ENCODE results near the gene NLRP10. TPM values are rescaled to one million over a fixed set of nuclear protein-coding genes. Genes with fewer than 3 reads are reported as not detected.
"Not testable (repeated sequence)": the region's sequence is repeated elsewhere in the genome, so short reads cannot be mapped to it uniquely, and the experiment has no call there.

NLRP10 gene, protein sequence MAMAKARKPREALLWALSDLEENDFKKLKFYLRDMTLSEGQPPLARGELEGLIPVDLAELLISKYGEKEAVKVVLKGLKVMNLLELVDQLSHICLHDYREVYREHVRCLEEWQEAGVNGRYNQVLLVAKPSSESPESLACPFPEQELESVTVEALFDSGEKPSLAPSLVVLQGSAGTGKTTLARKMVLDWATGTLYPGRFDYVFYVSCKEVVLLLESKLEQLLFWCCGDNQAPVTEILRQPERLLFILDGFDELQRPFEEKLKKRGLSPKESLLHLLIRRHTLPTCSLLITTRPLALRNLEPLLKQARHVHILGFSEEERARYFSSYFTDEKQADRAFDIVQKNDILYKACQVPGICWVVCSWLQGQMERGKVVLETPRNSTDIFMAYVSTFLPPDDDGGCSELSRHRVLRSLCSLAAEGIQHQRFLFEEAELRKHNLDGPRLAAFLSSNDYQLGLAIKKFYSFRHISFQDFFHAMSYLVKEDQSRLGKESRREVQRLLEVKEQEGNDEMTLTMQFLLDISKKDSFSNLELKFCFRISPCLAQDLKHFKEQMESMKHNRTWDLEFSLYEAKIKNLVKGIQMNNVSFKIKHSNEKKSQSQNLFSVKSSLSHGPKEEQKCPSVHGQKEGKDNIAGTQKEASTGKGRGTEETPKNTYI
- 0.05 TPM for polyA plus RNA-seq (ENCODE audit: insufficient read length)
- long read RNA-seq, donor 1: 0 reads
- long read RNA-seq, donor 2: 0 reads
- long read RNA-seq, donor 3: 0 reads
- long read RNA-seq, donor 4: 0 reads
- long read RNA-seq, donor 5: 0 reads
- long read RNA-seq, donor 6: 0 reads
- long read RNA-seq, donor 7, partial matches to known transcripts: 110 of 412 reads
- long read RNA-seq, donor 7, other reads (novel, unspliced or antisense): 302 of 412 reads
- long read RNA-seq, donor 8: 0 reads

DNA sequence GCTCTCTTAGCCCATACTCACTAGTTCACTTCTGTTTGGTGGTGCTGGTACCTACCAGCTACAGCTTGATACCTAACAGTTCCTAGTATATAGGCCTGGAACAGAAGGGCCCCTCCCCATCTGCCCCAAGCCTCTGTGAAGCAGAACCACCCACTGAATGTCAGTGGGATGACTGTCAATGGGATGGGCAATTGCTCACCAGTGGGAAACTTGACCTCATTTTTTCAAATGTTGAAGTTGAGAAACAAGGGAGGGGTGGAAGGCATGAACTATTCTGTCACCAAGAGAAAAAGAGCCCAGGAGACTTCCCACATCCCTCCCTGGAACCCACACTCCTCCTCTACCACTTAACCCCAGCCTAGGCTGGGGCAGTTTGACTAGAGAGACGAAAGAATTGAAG lies at the start of gene NLRP10:
Gene NLRP10 (minus strand): TSS at position 62 of the 400 bp plus-strand sequence. CDS start 1,952 bp downstream, outside the sequence.
- no peak for DNase-seq

- no peak for DNase-seq
These were observed 48.6 kb upstream of the NLRP10 start for GRCh38 chr11:8013833-8014232.

- no peak for DNase-seq
These were observed 46.8 kb upstream of the NLRP10 start for GRCh38 chr11:8011981-8012444.

GRCh38 chr11:8011371-8011770 lies 46.1 kb upstream of the NLRP10 start:
- no peak for DNase-seq

DNA sequence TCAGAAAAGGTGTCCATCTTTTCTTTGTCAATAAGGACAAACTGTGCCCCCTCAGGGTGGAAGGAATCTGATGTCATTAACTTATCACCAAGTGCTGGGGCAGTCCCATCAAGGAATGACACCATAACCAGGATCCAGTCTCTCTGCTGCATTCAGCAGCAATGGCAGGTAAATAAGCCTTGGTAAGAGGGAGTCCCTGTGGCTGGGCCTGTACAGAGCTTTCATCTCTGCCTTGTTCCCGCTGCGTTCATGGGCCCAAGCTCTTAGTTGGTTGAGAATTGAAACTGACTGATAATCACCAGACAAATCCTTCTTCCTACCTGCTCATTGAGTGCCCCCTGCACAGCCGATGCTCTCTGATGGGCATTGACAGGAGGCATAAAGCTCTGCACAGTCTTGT lies 44.6 kb upstream of the NLRP10 start:
- no peak for DNase-seq

- no peak for DNase-seq
These were observed 43.0 kb upstream of the NLRP10 start for GRCh38 chr11:8008212-8008611.

- peak; percentile 74 for DNase-seq
These were observed 41.2 kb upstream of the NLRP10 start for GRCh38 chr11:8006349-8006977.

DNA sequence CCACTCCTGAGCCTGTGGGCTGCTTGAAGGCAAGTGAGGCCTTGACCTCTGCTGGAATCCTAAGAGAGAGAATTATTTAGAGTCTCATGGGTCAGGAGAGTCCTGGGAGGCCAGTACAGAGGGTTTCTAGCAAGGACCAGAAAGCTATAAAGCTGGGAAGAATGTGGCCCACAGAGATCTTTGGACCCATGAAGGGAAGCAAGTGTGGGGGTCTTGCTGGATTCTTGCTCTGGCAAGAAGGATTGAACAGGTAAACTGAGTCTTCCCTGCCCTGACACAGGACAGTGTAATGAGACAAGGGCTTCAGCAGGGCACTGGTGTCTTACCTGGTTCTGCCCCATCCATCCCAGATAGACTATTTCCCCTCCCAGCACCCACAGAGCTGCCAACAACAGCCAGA lies 40.3 kb upstream of the NLRP10 start:
- DNase-seq: no peak

- no peak for DNase-seq
These were observed 38.8 kb upstream of the NLRP10 start for GRCh38 chr11:8004008-8004407.

GRCh38 chr11:8003187-8003586 lies 37.9 kb upstream of the NLRP10 start:
- no peak for DNase-seq

DNA sequence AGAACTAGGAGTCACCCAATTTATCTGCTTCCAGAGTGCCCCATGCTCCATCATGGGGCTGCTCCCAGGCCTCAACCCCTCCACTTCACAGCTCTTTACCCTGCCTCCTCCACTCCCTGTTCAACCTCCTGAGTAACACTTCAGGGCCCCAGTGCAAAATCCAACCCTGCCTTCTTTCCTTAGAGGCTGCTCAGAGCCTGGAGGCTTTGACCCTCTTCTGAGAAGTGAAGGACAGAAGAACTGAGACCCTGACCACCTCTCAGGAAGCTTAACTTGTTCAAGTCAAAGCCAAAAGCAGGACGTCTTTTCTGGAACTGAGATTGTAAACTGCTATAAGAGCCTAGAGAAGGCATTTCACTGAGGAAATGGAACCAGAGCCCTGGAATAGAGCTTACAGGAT lies 37.4 kb upstream of the NLRP10 start:
- DNase-seq: no peak

- no peak for DNase-seq
These were observed 35.1 kb upstream of the NLRP10 start for GRCh38 chr11:8000390-8000789.

DNA sequence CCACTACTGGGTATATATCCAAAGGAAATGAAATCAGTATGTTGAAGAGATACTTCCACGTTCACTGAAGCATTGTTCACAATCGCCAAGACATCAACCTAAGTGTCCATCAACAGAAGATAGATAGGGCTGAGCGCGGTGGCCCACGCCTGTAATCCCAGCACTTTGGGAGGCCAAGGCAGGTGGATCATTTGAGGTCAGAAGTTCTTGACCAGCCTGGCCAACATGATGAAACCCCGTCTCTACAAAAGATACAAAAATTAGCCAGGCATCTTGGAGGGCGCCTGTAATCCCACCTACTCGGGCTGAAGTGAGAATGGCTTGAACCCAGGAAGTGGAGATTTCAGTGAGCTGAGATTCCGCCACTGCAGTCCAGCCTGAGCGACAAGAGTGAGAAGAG lies 34.5 kb upstream of the NLRP10 start:
- DNase-seq: no peak

DNA sequence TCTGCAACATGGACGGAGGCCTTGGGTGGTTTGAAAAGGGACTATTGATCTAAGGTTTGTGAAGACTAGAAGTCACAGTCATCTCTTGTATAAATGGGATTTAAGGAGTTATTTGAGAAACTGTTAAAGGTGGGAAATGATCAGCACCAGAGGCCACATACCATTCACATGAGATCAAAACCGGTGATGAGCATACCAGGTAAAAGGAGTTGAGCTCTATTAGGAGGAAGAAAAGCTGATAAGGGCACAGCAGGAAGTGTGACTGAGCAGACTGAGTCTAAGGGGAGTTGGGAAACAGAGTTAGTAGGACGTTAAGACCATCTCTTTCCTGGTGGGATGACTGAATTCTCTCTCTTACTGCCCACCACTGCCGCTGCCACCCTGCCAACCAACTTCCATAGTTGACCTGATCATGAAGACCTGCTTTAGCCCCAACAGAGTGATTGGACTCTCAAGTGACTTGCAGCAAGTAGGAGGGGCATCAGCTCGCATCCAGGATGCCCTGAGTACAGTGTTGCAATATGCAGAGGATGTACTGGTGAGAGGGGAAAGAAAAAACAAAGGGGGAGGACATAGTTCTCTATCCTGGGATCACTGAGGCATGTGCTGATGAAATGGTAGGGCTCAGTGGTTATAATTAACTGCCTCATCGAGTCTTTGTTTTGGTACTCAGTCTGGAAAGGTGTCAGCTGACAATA lies 29.5 kb upstream of the NLRP10 start:
- no peak for DNase-seq

DNA sequence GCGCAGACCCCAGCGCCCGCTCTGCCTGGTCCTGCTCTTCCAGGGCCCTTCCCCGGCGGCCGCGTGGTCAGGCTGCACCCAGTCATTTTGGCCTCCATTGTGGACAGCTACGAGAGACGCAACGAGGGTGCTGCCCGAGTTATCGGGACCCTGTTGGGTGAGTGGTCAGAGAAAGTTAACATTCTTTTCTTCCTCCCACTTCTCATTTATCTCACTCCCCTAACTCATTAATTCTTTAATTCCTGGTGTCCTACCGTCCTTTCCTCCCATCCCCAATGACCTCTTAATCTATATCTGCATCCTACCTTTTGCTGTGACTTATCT lies 22.3 kb upstream of the NLRP10 start:
- DNase-seq: not testable (repeated sequence)

GRCh38 chr11:7986768-7987559 lies 21.7 kb upstream of the NLRP10 start, which contains the start of gene EIF3F:
TSS of gene EIF3F (plus strand) at chr11:7987337. CDS start at chr11:7987353, 16 bp downstream.
- peak; percentile 99 for DNase-seq

- no peak for DNase-seq
These were observed 18.8 kb upstream of the NLRP10 start for GRCh38 chr11:7983832-7984590.

GRCh38 chr11:7982582-7983119 lies 17.4 kb upstream of the NLRP10 start:
- no peak for DNase-seq

DNA sequence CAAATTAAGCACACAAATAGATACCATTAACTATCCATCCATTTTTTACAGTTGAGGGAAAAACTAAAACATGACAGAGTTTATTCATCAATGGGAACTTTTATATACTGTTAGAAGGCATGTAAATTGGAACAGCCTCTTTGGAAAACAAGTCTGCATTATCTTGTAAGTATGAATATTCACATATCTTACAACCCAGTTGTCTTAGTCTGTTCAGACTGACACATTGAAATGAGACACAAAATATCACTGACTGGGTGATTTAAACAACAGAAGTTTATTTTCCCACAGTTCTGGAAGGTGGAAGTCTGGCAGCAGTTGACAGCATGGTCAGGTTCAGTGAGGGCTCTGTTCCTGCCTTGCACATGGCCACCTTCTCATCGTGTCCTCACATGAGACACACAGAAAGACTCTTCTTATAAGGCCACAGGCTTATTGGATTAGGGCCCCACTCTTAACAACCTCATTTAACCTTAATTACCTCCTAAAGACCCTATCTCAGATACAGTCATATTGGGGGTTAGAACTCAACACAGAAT lies 16.4 kb upstream of the NLRP10 start:
- no peak for DNase-seq

Measured in left kidney (tissue), 8 donors.